ENCODE results near the gene TEX51.

Gene TEX51

GRCh38 chr2:126886211-126886915 lies 12.3 kb upstream of the TEX51 start:
- no peak overlapping the region for H3K4me3 ChIP-seq (ENCODE audit: low read depth, low read length)
- H3K79me2 ChIP-seq = no peaks in the 10 kb centered on the region
- H3K9ac ChIP-seq = no peak overlapping the region

GRCh38 chr2:126886916-126887280 lies 11.8 kb upstream of the TEX51 start:
- no peak for TF ChIP-seq CTCF (IDR thresholded peaks at IDR 0.05)
- H3K36me3 ChIP-seq (ENCODE audit: control insufficient read depth, insufficient read depth, low read length) = no peaks in the 10 kb centered on the region
- no peak overlapping the region for H3K27ac ChIP-seq
- H3K9me3 ChIP-seq (ENCODE audit: control insufficient read depth, low read length) = no peaks in the 10 kb centered on the region
- H3K4me2 ChIP-seq (ENCODE audit: low read length) = no peak overlapping the region
- H3K79me2 ChIP-seq = no peaks in the 10 kb centered on the region
- no peak overlapping the region for H3K4me3 ChIP-seq (ENCODE audit: low read depth, low read length)
- H2AFZ ChIP-seq = no peak overlapping the region
- H3K9ac ChIP-seq = no peak overlapping the region
- H3K4me1 ChIP-seq = peaks cover 2% of the 10 kb centered on the region
- H3K27me3 ChIP-seq (ENCODE audit: control insufficient read depth, insufficient read depth, low read length) = no peaks in the 10 kb centered on the region

More at GRCh38 chr2:126886211-126886915, 12.3 kb upstream of the TEX51 start:
- peak; percentile 47 for TF ChIP-seq CTCF (IDR thresholded peaks at IDR 0.05)
- Histone ChIP-seq H3K9me3 (ENCODE audit: control insufficient read depth, low read length) (no peaks in the 10 kb centered on the region), H3K27me3 (ENCODE audit: control insufficient read depth, insufficient read depth, low read length) (no peaks in the 10 kb centered on the region), H2AFZ (peak overlapping the region; percentile 74), H3K27ac (no peak overlapping the region), H3K36me3 (ENCODE audit: control insufficient read depth, insufficient read depth, low read length) (no peaks in the 10 kb centered on the region), H3K4me2 (ENCODE audit: low read length) (peak overlapping the region; percentile 30), H3K4me1 (peaks cover 2% of the 10 kb centered on the region)

- peaks cover 2% of the 10 kb centered on the region for H3K4me1 ChIP-seq
- no peak overlapping the region for H3K27ac ChIP-seq
- H3K27me3 ChIP-seq (ENCODE audit: control insufficient read depth, insufficient read depth, low read length) = no peaks in the 10 kb centered on the region
- H3K79me2 ChIP-seq = no peaks in the 10 kb centered on the region
- no peak overlapping the region for H2AFZ ChIP-seq
- H3K4me3 ChIP-seq (ENCODE audit: low read depth, low read length) = no peak overlapping the region
- H3K36me3 ChIP-seq (ENCODE audit: control insufficient read depth, insufficient read depth, low read length) = no peaks in the 10 kb centered on the region
- no peak overlapping the region for H3K9ac ChIP-seq
- no peak for TF ChIP-seq CTCF (IDR thresholded peaks at IDR 0.05)
- no peaks in the 10 kb centered on the region for H3K9me3 ChIP-seq (ENCODE audit: control insufficient read depth, low read length)
- H3K4me2 ChIP-seq (ENCODE audit: low read length) = no peak overlapping the region
These were observed 11.2 kb upstream of the TEX51 start for GRCh38 chr2:126887506-126887905.

- H3K4me1 ChIP-seq = peaks cover 2% of the 10 kb centered on the region
- no peak overlapping the region for H3K4me3 ChIP-seq (ENCODE audit: low read depth, low read length)
- no peaks in the 10 kb centered on the region for H3K27me3 ChIP-seq (ENCODE audit: control insufficient read depth, insufficient read depth, low read length)
- H3K9me3 ChIP-seq (ENCODE audit: control insufficient read depth, low read length) = no peaks in the 10 kb centered on the region
- H3K36me3 ChIP-seq (ENCODE audit: control insufficient read depth, insufficient read depth, low read length) = no peaks in the 10 kb centered on the region
- no peak overlapping the region for H2AFZ ChIP-seq
- H3K79me2 ChIP-seq = no peaks in the 10 kb centered on the region
- TF ChIP-seq CTCF (IDR thresholded peaks at IDR 0.05) = no peak
- H3K9ac ChIP-seq = no peak overlapping the region
- no peak overlapping the region for H3K27ac ChIP-seq
- H3K4me2 ChIP-seq (ENCODE audit: low read length) = no peak overlapping the region
These were observed 10.6 kb upstream of the TEX51 start for GRCh38 chr2:126888046-126888445.

- H3K4me2 ChIP-seq (ENCODE audit: low read length) = no peak overlapping the region
- no peak overlapping the region for H3K27ac ChIP-seq
- H3K27me3 ChIP-seq (ENCODE audit: control insufficient read depth, insufficient read depth, low read length) = no peaks in the 10 kb centered on the region
- no peaks in the 10 kb centered on the region for H3K36me3 ChIP-seq (ENCODE audit: control insufficient read depth, insufficient read depth, low read length)
- H3K4me3 ChIP-seq (ENCODE audit: low read depth, low read length) = no peak overlapping the region
- no peak for TF ChIP-seq CTCF (IDR thresholded peaks at IDR 0.05)
- H3K4me1 ChIP-seq = peaks cover 2% of the 10 kb centered on the region
- no peak overlapping the region for H3K9ac ChIP-seq
- no peaks in the 10 kb centered on the region for H3K79me2 ChIP-seq
- H3K9me3 ChIP-seq (ENCODE audit: control insufficient read depth, low read length) = no peaks in the 10 kb centered on the region
- no peak overlapping the region for H2AFZ ChIP-seq
These were observed 9.6 kb upstream of the TEX51 start for GRCh38 chr2:126889071-126889470.
